ENCODE measurements around the gene TBC1D2. TPM values are rescaled to one million over a fixed set of nuclear protein-coding genes. Genes with fewer than 3 reads are reported as not detected.

Gene TBC1D2
- total and polyA plus RNA-seq, 2 experiments from 2014 or later: 3.7 to 6.8 TPM

- H3K79me2 ChIP-seq (replicated peaks; ENCODE audit: insufficient read depth): no peaks in the 10 kb centered on the region
- DNase-seq (ENCODE audit: low spot score) (no peak), ATAC-seq (no peak)
- no peaks in the 10 kb centered on the region for H3K36me3 ChIP-seq (ENCODE audit: insufficient read depth)
- H3K4me3 Mint-ChIP-seq: no peak overlapping the region
- H3K4me3 ChIP-seq: no peak overlapping the region
- no peak overlapping the region for H3K27ac Mint-ChIP-seq
- no peaks in the 10 kb centered on the region for H3K36me3 Mint-ChIP-seq (ENCODE audit: low read depth)
- no peaks in the 10 kb centered on the region for H4K20me1 ChIP-seq (replicated peaks; ENCODE audit: insufficient read depth)
- H3K4me1 ChIP-seq (ENCODE audit: insufficient read depth): no peaks in the 10 kb centered on the region
- H3K4me1 Mint-ChIP-seq: no peaks in the 10 kb centered on the region; the same call in 1 of the 3 replicates
- no peak overlapping the region for H2AFZ ChIP-seq
- H3K9me2 ChIP-seq (ENCODE audit: insufficient read depth): no peaks in the 10 kb centered on the region
- H3K9me3 Mint-ChIP-seq: no peaks in the 10 kb centered on the region
- H3K27me3 Mint-ChIP-seq (ENCODE audit: insufficient read depth, low read depth, poor library complexity): peaks cover 4% of the 10 kb centered on the region
- no peaks in the 10 kb centered on the region for H3F3A ChIP-seq (replicated peaks; ENCODE audit: low read depth)
- TF ChIP-seq JUNB (IDR thresholded peaks at IDR 0.05; ENCODE audit: unreplicated experiment) (no peak), ZNF331 (CRISPR knock-in tag; IDR thresholded peaks at IDR 0.05; ENCODE audit: low read depth) (no peak), POLR2AphosphoS5 (IDR thresholded peaks at IDR 0.05; ENCODE audit: low read depth) (no peak), EZH2 (IDR thresholded peaks at IDR 0.05; ENCODE audit: low read depth, unreplicated experiment) (no peak), ZNF114 (CRISPR knock-in tag; IDR thresholded peaks at IDR 0.05) (no peak), ZNF462 (CRISPR knock-in tag; IDR thresholded peaks at IDR 0.05) (no peak), EZH2phosphoT487 (IDR thresholded peaks at IDR 0.05; ENCODE audit: unreplicated experiment) (no peak), CTCF (conservative IDR thresholded peaks at IDR 0.05; ENCODE audit: low read depth in 2 of 2) (no peak), REST (IDR thresholded peaks at IDR 0.05; ENCODE audit: unreplicated experiment) (no peak), ETS1 (IDR thresholded peaks at IDR 0.05) (no peak), CREB1 (CRISPR knock-in tag; IDR thresholded peaks at IDR 0.05; ENCODE audit: low read depth) (no peak), NANOG (IDR thresholded peaks at IDR 0.05; ENCODE audit: borderline replicate concordance) (no peak), STAT1 (IDR thresholded peaks at IDR 0.05; ENCODE audit: unreplicated experiment) (no peak)
- H3K27ac ChIP-seq (ENCODE audit: low read depth): no peak overlapping the region
- no peaks in the 10 kb centered on the region for H3K27me3 ChIP-seq (ENCODE audit: insufficient read depth)
- H3K4me2 ChIP-seq: no peak overlapping the region
Observed at GRCh38 chr9:98289614-98290201, 34.3 kb upstream of the TBC1D2 start.
